K562 (cell line): ENCODE measurements around the gene ATP5PB. TPM values are rescaled to one million over a fixed set of nuclear protein-coding genes. Genes with fewer than 3 reads are reported as not detected.

Experiments used
- ATAC-seq: fragments of 200-7000 bp; cut with Tn5 transposase; 3 replicates; pipeline ENCODE4 v1.9.1; 2020; ENCODE audit warnings: moderate library complexity
- BruUV-seq: library from RNA; stranded (reverse); fragments of 400-500 nt; replicated peaks from 2 replicates; lab custom pipeline; 2021; lab: Mats Ljungman, UMichigan
- CTCF ChIA-PET: fragments of 300-600 bp; formaldehyde crosslinking; extraction: SDS; loops from one replicate; lab custom pipeline; 2021; ENCODE audit warnings: low intra/inter-chr PET ratio; lab: Yijun Ruan, JAX
- POLR2A ChIA-PET: fragments of 300-600, 350-650 bp; sonication (Branson Sonifier 250); formaldehyde crosslinking; extraction: SDS; loops from one replicate; lab custom pipeline; 2021; ENCODE audit warnings: antibody characterized with exemption, inconsistent platforms; lab: Yijun Ruan, JAX
- DNase-seq, 4 experiments: peaks; one replicate each; pipeline versions ENCODE4 v3.0.0 to v3.0.0-alpha.2; 2011 to 2018; ENCODE audit warnings: low spot score in 3 of 4, mixed read lengths in 3 of 4; ENCODE audit errors: extremely low read depth in 1 of 4
- FAIRE-seq: peaks from 2 replicates; lab custom pipeline; 2011; peaks lifted over from hg19 to GRCh38; lab: Jason Lieb, UNC
- H2AFZ ChIP-seq: 2 replicates; pipeline ENCODE4 v1.6.0; 2011; ENCODE audit warnings: low read depth, low read length, control low read depth, inconsistent platforms
- H3K27ac ChIP-seq: fragments of 200-600 bp; 3 replicates; pipeline ENCODE4 v1.8.0; 2011; ENCODE audit warnings: low read depth, mild to moderate bottlenecking, control low read depth, inconsistent platforms, low read length, moderate library complexity, mixed read lengths; ENCODE audit errors: extremely low read depth
- H3K27me3 ChIP-seq, 2 experiments: fragments of 300-600 bp in 1 of 2; 2 replicates in 1 of 2; 3 replicates in 1 of 2; pipeline versions ENCODE4 v1.6.0 to v1.8.0; 2011; ENCODE audit warnings: inconsistent platforms in 2 of 2, low read length in 2 of 2, mild to moderate bottlenecking in 1 of 2, mixed read lengths in 1 of 2, moderate library complexity in 1 of 2; ENCODE audit not compliant: control insufficient read depth in 2 of 2, insufficient read depth in 2 of 2
- H3K36me3 ChIP-seq: fragments of 300-600 bp; 3 replicates; pipeline ENCODE4 v1.8.0; 2011; ENCODE audit warnings: mild to moderate bottlenecking, low read length, inconsistent platforms; ENCODE audit not compliant: control insufficient read depth, insufficient read depth
- H3K4me1 ChIP-seq, 2 experiments: fragments of 200-600 bp in 1 of 2; replicated peaks in 1 of 2; 2 replicates in 1 of 2; 3 replicates in 1 of 2; pipeline versions ENCODE4 v1.5.1 to v1.8.0; 2011; ENCODE audit warnings: inconsistent platforms in 2 of 2, low read length in 2 of 2, mild to moderate bottlenecking in 1 of 2, mixed read lengths in 1 of 2, moderate library complexity in 1 of 2; ENCODE audit not compliant: control insufficient read depth in 2 of 2, insufficient read depth in 2 of 2
- H3K4me2 ChIP-seq: 2 replicates; pipeline ENCODE4 v1.6.1; 2011; ENCODE audit warnings: low read length, control low read depth, inconsistent platforms, mixed read lengths; ENCODE audit not compliant: insufficient read depth
- H3K4me3 ChIP-seq: fragments of 200-600 bp; sonication (generic), shearing (Covaris generic); 2 replicates; pipeline ENCODE4 v1.5.1; 2016; ENCODE audit warnings: control low read depth, inconsistent platforms
- H3K79me2 ChIP-seq: fragments of 200-600 bp; 3 replicates; pipeline ENCODE4 v1.8.0; 2011; ENCODE audit warnings: low read length, inconsistent platforms; ENCODE audit not compliant: control insufficient read depth, insufficient read depth
- H3K9ac ChIP-seq, 2 experiments: 2 replicates each; pipeline versions ENCODE4 v1.6.0 to v1.6.1; 2011; ENCODE audit warnings: low read depth in 2 of 2, low read length in 2 of 2, control low read depth in 1 of 2, inconsistent platforms in 1 of 2, mild to moderate bottlenecking in 1 of 2, mixed read lengths in 1 of 2; ENCODE audit not compliant: insufficient read depth in 1 of 2
- H3K9me1 ChIP-seq: one replicate; pipeline ENCODE4 v1.6.0; 2011; ENCODE audit warnings: inconsistent platforms, mild to moderate bottlenecking, low read length, moderate library complexity; ENCODE audit not compliant: control insufficient read depth, insufficient read depth
- H3K9me3 ChIP-seq: replicated peaks from 2 replicates; pipeline ENCODE4 v1.5.1; 2011; ENCODE audit warnings: low read depth, low read length, inconsistent platforms; ENCODE audit not compliant: control insufficient read depth, insufficient read depth
- H4K20me1 ChIP-seq: replicated peaks from 2 replicates; pipeline ENCODE4 v1.6.1; 2011; ENCODE audit warnings: low read length, inconsistent platforms, mixed read lengths; ENCODE audit not compliant: control insufficient read depth, insufficient read depth
- BCL6 ChIP-seq: fragments of 250-450 bp; sonication (Bioruptor Pico); IDR thresholded peaks from 2 replicates; pipeline ENCODE4 v1.4.0; 2020
- BRD4 ChIP-seq: fragments of 200-600 bp; sonication (generic); IDR thresholded peaks from 2 replicates; pipeline ENCODE4 v1.6.1; 2017; ENCODE audit warnings: inconsistent platforms
- CAMTA2 ChIP-seq: fragments of 250-450 bp; sonication (Bioruptor Pico); conservative IDR thresholded peaks from 2 replicates; pipeline ENCODE4 v1.5.1; 2022
- DIDO1 ChIP-seq: fragments of 450-650 bp; IDR thresholded peaks from 2 replicates; pipeline ENCODE4 v1.6.1; 2016; ENCODE audit warnings: low read depth, missing biosample characterization, missing genetic modification characterization
- DMBX1 ChIP-seq: fragments of 250-450 bp; sonication (Bioruptor Pico); IDR thresholded peaks from 2 replicates; pipeline ENCODE4 v1.8.0; 2022; ENCODE audit warnings: inconsistent platforms, mild to moderate bottlenecking, moderate library complexity, borderline replicate concordance
- E2F1 ChIP-seq: sonication (generic); formaldehyde crosslinking; IDR thresholded peaks from 2 replicates; pipeline ENCODE4 v1.8.1; 2023; ENCODE audit warnings: mild to moderate bottlenecking, missing genetic modification reagents, moderate library complexity
- ERF ChIP-seq: fragments of 450-650 bp; formaldehyde crosslinking; IDR thresholded peaks from 2 replicates; pipeline ENCODE4 v1.4.0; 2020; ENCODE audit warnings: mild to moderate bottlenecking, mixed read lengths
- NFIX ChIP-seq: fragments of 250-450 bp; sonication (Bioruptor Pico); IDR thresholded peaks from 2 replicates; pipeline ENCODE4 v1.4.0; 2020; ENCODE audit warnings: low read depth, mild to moderate bottlenecking, moderate library complexity
- NKRF ChIP-seq: fragments of 450-650 bp; IDR thresholded peaks from 2 replicates; pipeline ENCODE4 v1.6.1; 2016; ENCODE audit warnings: borderline replicate concordance
- PML ChIP-seq: IDR thresholded peaks from 2 replicates; pipeline ENCODE4 v1.6.1; 2012; ENCODE audit warnings: low read length, inconsistent platforms
- RB1 ChIP-seq: fragments of 450-650 bp; IDR thresholded peaks from 2 replicates; pipeline ENCODE4 v1.6.1; 2017; ENCODE audit warnings: low read depth, mild to moderate bottlenecking
- SREBF2 ChIP-seq: sonication (generic); formaldehyde crosslinking; IDR thresholded peaks from 2 replicates; pipeline ENCODE4 v1.4.0; 2020; ENCODE audit warnings: mild to moderate bottlenecking, missing genetic modification reagents
- STAT5A ChIP-seq: IDR thresholded peaks from 2 replicates; pipeline ENCODE4 v1.6.1; 2012; ENCODE audit warnings: low read length, inconsistent platforms, borderline replicate concordance
- TAF7 ChIP-seq: fragments of 450-650 bp; IDR thresholded peaks from 2 replicates; pipeline ENCODE4 v1.6.1; 2016; ENCODE audit warnings: missing genetic modification characterization, missing compliant biosample characterization
- ZBTB12 ChIP-seq: fragments of 250-450 bp; sonication (Bioruptor Pico); IDR thresholded peaks from 2 replicates; pipeline ENCODE4 v1.4.0; 2020
- ZFP36 ChIP-seq: fragments of 150-350 bp; IDR thresholded peaks from 2 replicates; pipeline ENCODE4 v1.6.1; 2018; ENCODE audit warnings: low read length, low read depth; ENCODE audit not compliant: partially characterized antibody
- ZNF124 ChIP-seq: sonication (generic); formaldehyde crosslinking; IDR thresholded peaks from 2 replicates; pipeline ENCODE4 v1.8.1; 2022; ENCODE audit warnings: missing genetic modification reagents
- ZNF639 ChIP-seq, 2 experiments: fragments of 200-800 bp in 1 of 2; sonication (Bioruptor generic) in 1 of 2; sonication (generic) in 1 of 2; formaldehyde crosslinking in 1 of 2; IDR thresholded peaks in 1 of 2; conservative IDR thresholded peaks in 1 of 2; 2 replicates each; pipeline versions ENCODE4 v1.5.0 to v1.6.1; 2016 to 2020; ENCODE audit warnings: missing compliant biosample characterization in 1 of 2, missing genetic modification characterization in 1 of 2, missing genetic modification reagents in 1 of 2
- WGBS: fragments of 100-300 bp; shearing (Covaris generic); methylation state at CpG from one replicate; pipeline ENCODE4 v1.1.6; 2016; ENCODE audit warnings: low coverage, mixed read lengths; ENCODE audit not compliant: insufficient coverage; ENCODE audit errors: missing lambda C conversion rate; 5-methylcytosine and 5-hydroxymethylcytosine counted together
- in situ Hi-C: fragments of 300-500 bp; cut with MboI; formaldehyde crosslinking; loops from 4 replicates; pipeline ENCODE4 v1.15.0; 2018; ENCODE audit warnings: inconsistent platforms, mixed read lengths
- intact Hi-C: fragments of 100-400 bp; cut with micrococcal nuclease; formaldehyde crosslinking; loops from 2 replicates; pipeline ENCODE4 v1.14.2; 2022
- polyA plus RNA-seq, 8 experiments: library from polyadenylated mRNA; depleted of rRNA in 4 of 8; stranded (reverse) in 5 of 8; unstranded in 3 of 8; fragments of >200 nt; fragmentation: Nextera tagmentation in 2 of 8; fragmentation: Illumina TruSeq in 1 of 8; extraction: Ambion mirVana in 2 of 8; extraction: Trizol in 1 of 8; gene quantifications; 2 replicates each; pipeline versions ENCODE4 v1.2.1 to v1.2.3, GENCODE V29; 2011 to 2014; ENCODE audit warnings: inconsistent platforms in 1 of 8, missing spikeins in 1 of 8
- total RNA-seq, 7 experiments: library from RNA; depleted of rRNA in 6 of 7; stranded (reverse); fragments of >200 nt in 6 of 7; fragmentation: Illumina TruSeq in 2 of 7; extraction: Trizol in 2 of 7; gene quantifications; 2 replicates each; pipeline versions ENCODE4 v1.2.1 to v1.2.3, GENCODE V29; 2011 to 2021; ENCODE audit warnings: low replicate concordance in 1 of 7

Gene ATP5PB
- total and polyA plus RNA-seq, 9 of the 15 experiments (the other 6 are each of a cell fraction or from before 2014, with no cell fraction given) = 651 to 2,735 (median 1,061) TPM

GRCh38 chr1:111450185-111450584 is 921 bp downstream of the ATP5PB start (continued):
- TF ChIP-seq ZBTB12 (CRISPR knock-in tag) = no peak
- TF ChIP-seq ZFP36 = no peak
- TF ChIP-seq E2F1 (CRISPR knock-in tag) = no peak
- TF ChIP-seq PML = 0 out of 2 replicates have a peak, but pooled peaks have one; percentile 11
- TF ChIP-seq STAT5A = no peak
- TF ChIP-seq ZNF124 (CRISPR knock-in tag) = no peak
- TF ChIP-seq TAF7 (tag) = no peak
- no peak for TF ChIP-seq CAMTA2 (CRISPR knock-in tag)
- TF ChIP-seq, all 486 proteins: peak for 5

- Histone ChIP-seq H3K9me3 (no peaks in the 10 kb centered on the region), H4K20me1 (no peaks in the 10 kb centered on the region), H3K79me2 (peaks cover 90% of the 10 kb centered on the region), H3K27ac (no peak overlapping the region), H3K36me3 (peaks cover 82% of the 10 kb centered on the region), H3K9me1 (no peaks in the 10 kb centered on the region), H3K27me3 (no peaks in the 10 kb centered on the region), H2AFZ (no peak overlapping the region), H3K4me1 (peaks cover 11 to 19% of the 10 kb centered on the region in 2 experiments), H3K4me3 (no peak overlapping the region), H3K4me2 (no peak overlapping the region), H3K9ac (no peak overlapping the region)
- in situ Hi-C loops = no loop called here
- FAIRE-seq = no peak
- no TSS peak for BruUV-seq
- intact Hi-C loops = no loop called here
- ChIA-PET POLR2A (interaction anchor here (1.0 to 4.8 kb wide), 2 partner anchors 10 to 282 kb away, joined by 4 to 30 read pairs; no protein-coding TSS in a partner anchor), CTCF (no interaction called here)
- WGBS = 82% methylated on average over 3 of the region's 3 CpGs
- no peak for DNase-seq
- ATAC-seq = no peak
- no peak for TF ChIP-seq BCL6 (CRISPR knock-in tag)
- no peak for TF ChIP-seq ERF
- no peak for TF ChIP-seq DMBX1 (CRISPR knock-in tag)
- no peak for TF ChIP-seq NFIX (CRISPR knock-in tag)
- TF ChIP-seq SREBF2 (CRISPR knock-in tag) = no peak
- TF ChIP-seq BRD4 = no peak
- TF ChIP-seq DIDO1 (tag) = no peak
- TF ChIP-seq RB1 = no peak
- TF ChIP-seq NKRF = no peak
- TF ChIP-seq ZNF639 (CRISPR knock-in tag; conservative IDR thresholded peaks at IDR 0.05 in 1 of 2, IDR thresholded peaks at IDR 0.05 in 1 of 2) = no peak
Observed at GRCh38 chr1:111452581-111452980, 3.3 kb downstream of the ATP5PB start.
